Smooth muscle cell (in vitro differentiated cells): ENCODE data around the gene PIK3IP1. TPM values are rescaled to one million over a fixed set of nuclear protein-coding genes. Genes with fewer than 3 reads are reported as not detected.

Source experiments
- DNase-seq: peaks from one replicate; lab custom pipeline; 2025; ENCODE audit not compliant: unreplicated experiment; lab: John Stamatoyannopoulos, UW
- H2AFZ ChIP-seq: fragments of 200-600 bp; sonication (generic); 2 replicates; pipeline ENCODE4 v1.6.0; 2016; ENCODE audit warnings: antibody characterized with exemption, low read depth, mild to moderate bottlenecking
- H3F3A ChIP-seq: fragments of 200-600 bp; sonication (generic); 2 replicates; pipeline ENCODE4 v1.6.0; 2017; ENCODE audit warnings: antibody characterized with exemption, low read depth
- H3K27ac ChIP-seq: fragments of 200-600 bp; sonication (generic); 2 replicates; pipeline ENCODE4 v1.5.1; 2016; ENCODE audit warnings: low read depth, mild to moderate bottlenecking
- H3K27me3 ChIP-seq: fragments of 200-600 bp; sonication (generic); 2 replicates; pipeline ENCODE4 v1.6.1; 2016; ENCODE audit warnings: low read depth, mild to moderate bottlenecking
- H3K36me3 ChIP-seq: fragments of 200-600 bp; sonication (generic); 2 replicates; pipeline ENCODE4 v1.5.1; 2016; ENCODE audit warnings: low read depth
- H3K4me1 ChIP-seq: fragments of 200-600 bp; sonication (generic); 2 replicates; pipeline ENCODE4 v1.5.1; 2016; ENCODE audit warnings: low read depth
- H3K4me2 ChIP-seq: fragments of 200-600 bp; sonication (generic); 2 replicates; pipeline ENCODE4 v1.6.0; 2016; ENCODE audit warnings: mild to moderate bottlenecking
- H3K4me3 ChIP-seq: fragments of 200-600 bp; sonication (generic); 2 replicates; pipeline ENCODE4 v1.5.1; 2016; ENCODE audit warnings: mild to moderate bottlenecking
- H3K79me2 ChIP-seq: fragments of 200-600 bp; sonication (generic); 2 replicates; pipeline ENCODE4 v1.6.0; 2016; ENCODE audit warnings: low read depth, mild to moderate bottlenecking
- H3K9ac ChIP-seq: fragments of 200-600 bp; sonication (generic); 2 replicates; pipeline ENCODE4 v1.6.0; 2016; ENCODE audit warnings: low read depth
- H3K9me3 ChIP-seq: fragments of 200-600 bp; sonication (generic); replicated peaks from 2 replicates; pipeline ENCODE4 v1.5.1; 2016; ENCODE audit warnings: low read depth
- H4K20me1 ChIP-seq: fragments of 200-600 bp; sonication (generic); 2 replicates; pipeline ENCODE4 v1.6.0; 2016; ENCODE audit warnings: low read depth
- WGBS: methylation state at CpG from one replicate; pipeline ENCODE4 v1.1.7; 2016; ENCODE audit warnings: low lambda C conversion rate; 5-methylcytosine and 5-hydroxymethylcytosine counted together
- polyA plus RNA-seq: library from polyadenylated mRNA; unstranded; fragments of >200 nt; fragmentation: Nextera tagmentation; extraction: Ambion mirVana; gene quantifications from 2 replicates; pipeline ENCODE4 v1.2.1, GENCODE V29; 2016
- total RNA-seq: library from RNA; depleted of rRNA; stranded (reverse); fragments of >200 nt; gene quantifications from 2 replicates; pipeline ENCODE4 v1.2.3, GENCODE V29; 2014
- TF ChIP-seq, protein P1 (sequence below): fragments of 200-600 bp; sonication (generic); IDR thresholded peaks from 2 replicates; pipeline ENCODE4 v1.5.1; 2017; ENCODE audit warnings: borderline replicate concordance, mild to moderate bottlenecking, antibody characterized with exemption; ENCODE audit not compliant: insufficient read depth, poor library complexity, severe bottlenecking

The PIK3IP1 gene
- total and polyA plus RNA-seq, 2 experiments from 2014 or later = 16.9 to 20.2 TPM

DNA sequence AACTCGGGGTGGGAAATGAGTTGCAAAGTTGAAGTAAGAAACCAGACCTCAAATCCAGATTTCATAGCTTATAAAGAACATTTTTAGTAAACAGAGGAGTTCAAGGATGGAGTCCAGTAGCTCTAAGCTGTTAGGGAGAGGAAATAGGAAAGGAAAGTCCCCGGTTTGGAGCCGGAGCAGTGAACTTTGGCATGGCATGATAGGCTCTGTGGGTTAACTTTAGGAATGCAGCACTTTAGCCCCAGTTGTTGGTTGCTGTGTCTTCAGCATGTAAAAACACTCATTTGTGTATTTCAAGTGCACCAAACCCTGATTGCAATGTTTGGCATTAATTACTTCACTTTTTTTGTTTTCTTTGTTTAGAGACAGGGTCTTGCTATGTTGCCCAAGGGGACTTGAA is 8.6 kb upstream of the PIK3IP1 start:
- H3K27me3 ChIP-seq = no peaks in the 10 kb centered on the region
- no peak overlapping the region for H3K27ac ChIP-seq
- no peaks in the 10 kb centered on the region for H4K20me1 ChIP-seq
- WGBS = 83% methylated on average over 3 of the region's 3 CpGs
- H3K4me2 ChIP-seq = no peak overlapping the region
- H3K9ac ChIP-seq = no peak overlapping the region
- TF ChIP-seq, protein P1, sequence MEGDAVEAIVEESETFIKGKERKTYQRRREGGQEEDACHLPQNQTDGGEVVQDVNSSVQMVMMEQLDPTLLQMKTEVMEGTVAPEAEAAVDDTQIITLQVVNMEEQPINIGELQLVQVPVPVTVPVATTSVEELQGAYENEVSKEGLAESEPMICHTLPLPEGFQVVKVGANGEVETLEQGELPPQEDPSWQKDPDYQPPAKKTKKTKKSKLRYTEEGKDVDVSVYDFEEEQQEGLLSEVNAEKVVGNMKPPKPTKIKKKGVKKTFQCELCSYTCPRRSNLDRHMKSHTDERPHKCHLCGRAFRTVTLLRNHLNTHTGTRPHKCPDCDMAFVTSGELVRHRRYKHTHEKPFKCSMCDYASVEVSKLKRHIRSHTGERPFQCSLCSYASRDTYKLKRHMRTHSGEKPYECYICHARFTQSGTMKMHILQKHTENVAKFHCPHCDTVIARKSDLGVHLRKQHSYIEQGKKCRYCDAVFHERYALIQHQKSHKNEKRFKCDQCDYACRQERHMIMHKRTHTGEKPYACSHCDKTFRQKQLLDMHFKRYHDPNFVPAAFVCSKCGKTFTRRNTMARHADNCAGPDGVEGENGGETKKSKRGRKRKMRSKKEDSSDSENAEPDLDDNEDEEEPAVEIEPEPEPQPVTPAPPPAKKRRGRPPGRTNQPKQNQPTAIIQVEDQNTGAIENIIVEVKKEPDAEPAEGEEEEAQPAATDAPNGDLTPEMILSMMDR = no peak
- H2AFZ ChIP-seq = no peak overlapping the region
- no peaks in the 10 kb centered on the region for H3K36me3 ChIP-seq
- H3K4me3 ChIP-seq = no peak overlapping the region
- no peaks in the 10 kb centered on the region for H3K79me2 ChIP-seq
- H3K4me1 ChIP-seq = no peaks in the 10 kb centered on the region
- no peaks in the 10 kb centered on the region for H3K9me3 ChIP-seq
- no peak for DNase-seq
- no peaks in the 10 kb centered on the region for H3F3A ChIP-seq

DNA sequence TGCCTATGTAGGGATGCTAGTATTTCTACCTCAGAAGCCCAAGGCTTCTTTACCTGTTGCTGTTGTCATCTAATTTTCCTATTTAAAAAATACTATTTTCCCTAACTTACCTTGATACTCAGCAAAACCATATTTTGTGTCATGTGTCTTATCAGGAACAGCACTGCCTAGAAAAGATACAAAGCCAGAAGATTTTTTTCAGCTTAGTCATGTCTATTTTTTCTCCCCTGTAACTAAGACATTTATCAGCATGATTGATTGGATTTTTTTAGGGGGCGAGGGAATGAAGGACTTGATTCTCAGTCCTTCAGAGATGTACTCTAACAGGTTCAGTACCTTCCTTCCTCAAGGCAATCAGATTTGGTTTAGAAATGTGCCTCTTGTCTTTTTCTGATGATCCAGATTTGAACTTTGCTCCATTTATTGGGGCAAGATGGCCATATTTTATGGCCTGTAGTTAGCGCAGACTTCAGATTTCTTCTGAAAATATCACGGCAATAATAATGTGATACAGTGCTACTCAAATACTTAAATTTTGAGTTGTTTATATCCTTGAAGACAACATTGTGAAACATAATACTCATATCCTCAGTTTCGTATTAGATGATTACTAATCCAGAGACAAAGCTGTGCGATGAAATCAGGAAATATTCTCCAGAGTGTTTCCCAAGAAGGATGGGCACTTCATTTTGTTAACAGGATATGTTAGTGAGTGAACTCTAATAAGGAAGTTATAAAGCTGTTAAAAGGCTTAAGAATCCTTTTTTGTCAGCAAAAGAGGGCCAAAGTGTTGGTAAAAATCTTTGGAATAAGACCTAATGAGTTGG is 3.8 kb upstream of the PIK3IP1 start:
- Histone ChIP-seq H3K9me3 (no peaks in the 10 kb centered on the region), H3K4me2 (no peak overlapping the region), H3K27me3 (no peaks in the 10 kb centered on the region), H3K36me3 (no peaks in the 10 kb centered on the region), H3K4me3 (no peak overlapping the region), H3K9ac (no peak overlapping the region), H3K79me2 (no peaks in the 10 kb centered on the region), H2AFZ (peak overlapping the region; percentile 3), H4K20me1 (no peaks in the 10 kb centered on the region), H3K4me1 (no peaks in the 10 kb centered on the region), H3F3A (no peaks in the 10 kb centered on the region), H3K27ac (no peak overlapping the region)
- 77% methylated on average over 5 of the region's 5 CpGs for WGBS
- no peak for DNase-seq
- TF ChIP-seq, protein P1 = no peak

DNA sequence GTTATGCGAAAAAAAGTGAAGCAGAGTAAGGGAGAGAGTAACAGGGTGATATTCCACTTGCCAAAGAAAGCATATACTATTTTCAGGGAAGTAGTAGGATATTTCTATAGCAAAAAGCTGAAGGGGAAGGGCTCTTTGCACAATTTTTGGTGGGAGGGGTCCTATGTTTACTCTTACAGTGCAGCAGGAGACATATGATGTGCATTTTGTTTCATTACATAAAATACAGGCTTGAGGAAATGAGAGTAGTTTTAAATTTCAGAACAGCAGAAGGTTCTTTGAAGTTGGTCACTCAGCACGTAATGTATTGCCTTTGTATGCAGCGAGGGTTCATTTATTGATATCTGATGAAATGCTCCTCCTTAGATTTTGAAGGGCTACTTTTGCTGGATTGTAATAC is 3.1 kb upstream of the PIK3IP1 start:
- TF ChIP-seq, protein P1 = no peak
- no peaks in the 10 kb centered on the region for H3K9me3 ChIP-seq
- no peaks in the 10 kb centered on the region for H3K36me3 ChIP-seq
- no peak overlapping the region for H3K4me2 ChIP-seq
- 91% methylated on average over 3 of the region's 3 CpGs for WGBS
- H3K4me1 ChIP-seq = peaks cover 1% of the 10 kb centered on the region
- no peak for DNase-seq
- H3K27me3 ChIP-seq = no peaks in the 10 kb centered on the region
- no peak overlapping the region for H3K9ac ChIP-seq
- no peaks in the 10 kb centered on the region for H4K20me1 ChIP-seq
- H3K79me2 ChIP-seq = no peaks in the 10 kb centered on the region
- H3K4me3 ChIP-seq = no peak overlapping the region
- no peak overlapping the region for H2AFZ ChIP-seq
- no peaks in the 10 kb centered on the region for H3F3A ChIP-seq
- H3K27ac ChIP-seq = no peak overlapping the region
